Bronchial epithelial cell (primary cell): ENCODE data around the gene PPP6R1. TPM values are rescaled to one million over a fixed set of nuclear protein-coding genes. Genes with fewer than 3 reads are reported as not detected.

Experiments used
- DNase-seq: peaks from one replicate; pipeline ENCODE4 v3.0.0-alpha.2; 2010; ENCODE audit warnings: low read depth
- FAIRE-seq: peaks from 2 replicates; lab custom pipeline; 2011; peaks lifted over from hg19 to GRCh38; lab: Jason Lieb, UNC
- H3K27me3 ChIP-seq: 2 replicates; pipeline ENCODE4 v1.5.1; 2011; ENCODE audit warnings: low read length; ENCODE audit not compliant: control insufficient read depth, insufficient read depth
- H3K36me3 ChIP-seq: 2 replicates; pipeline ENCODE4 v1.5.1; 2011; ENCODE audit warnings: low read length; ENCODE audit not compliant: control insufficient read depth, insufficient read depth
- H3K4me3 ChIP-seq: 2 replicates; pipeline ENCODE4 v1.5.1; 2011; ENCODE audit warnings: mild to moderate bottlenecking, low read depth, low read length, control low read depth
- total RNA-seq: library from RNA; depleted of rRNA; stranded (reverse); fragments of >200 nt; gene quantifications from 2 replicates; pipeline ENCODE4 v1.2.1, GENCODE V29; 2014
- TF ChIP-seq, protein P1 (sequence below): IDR thresholded peaks from 2 replicates; pipeline ENCODE4 v1.5.1; 2011; ENCODE audit warnings: mild to moderate bottlenecking, moderate library complexity, low read length, control low read depth, inconsistent platforms; ENCODE audit not compliant: insufficient read depth, severe bottlenecking

Gene PPP6R1
- total RNA-seq, 1 donor from 2014 or later: 15.5 TPM

DNA sequence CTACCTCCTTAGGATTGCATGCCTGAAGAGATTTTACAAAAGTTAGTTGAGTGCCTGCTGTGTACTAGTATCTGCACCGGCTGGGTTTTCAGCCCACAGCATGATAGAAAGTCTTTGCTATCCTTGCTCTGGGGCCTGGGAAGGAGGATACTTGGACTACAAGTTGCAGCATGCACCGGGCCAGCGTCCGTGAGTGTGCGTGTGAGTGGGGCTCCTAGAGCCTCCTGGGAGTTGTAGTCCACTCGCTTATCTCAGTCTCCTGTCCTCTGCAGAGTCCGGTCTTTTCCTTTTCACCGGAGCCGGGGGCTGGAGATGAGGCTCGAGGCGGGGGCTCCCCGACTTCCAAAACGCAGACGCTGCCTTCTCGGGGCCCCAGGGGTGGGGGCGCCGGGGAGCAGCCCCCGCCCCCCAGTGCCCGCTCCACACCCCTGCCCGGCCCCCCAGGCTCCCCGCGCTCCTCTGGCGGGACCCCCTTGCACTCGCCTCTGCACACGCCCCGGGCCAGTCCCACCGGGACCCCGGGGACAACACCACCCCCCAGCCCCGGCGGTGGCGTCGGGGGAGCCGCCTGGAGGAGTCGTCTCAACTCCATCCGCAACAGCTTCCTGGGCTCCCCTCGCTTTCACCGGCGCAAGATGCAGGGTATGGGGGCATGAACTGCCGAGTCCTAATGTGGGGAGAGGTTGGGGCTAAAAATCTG, 45.6 kb upstream of the PPP6R1 start:
- Histone ChIP-seq H3K27me3 (no peaks in the 10 kb centered on the region), H3K4me3 (no peak overlapping the region), H3K36me3 (no peaks in the 10 kb centered on the region)
- TF ChIP-seq, protein P1, sequence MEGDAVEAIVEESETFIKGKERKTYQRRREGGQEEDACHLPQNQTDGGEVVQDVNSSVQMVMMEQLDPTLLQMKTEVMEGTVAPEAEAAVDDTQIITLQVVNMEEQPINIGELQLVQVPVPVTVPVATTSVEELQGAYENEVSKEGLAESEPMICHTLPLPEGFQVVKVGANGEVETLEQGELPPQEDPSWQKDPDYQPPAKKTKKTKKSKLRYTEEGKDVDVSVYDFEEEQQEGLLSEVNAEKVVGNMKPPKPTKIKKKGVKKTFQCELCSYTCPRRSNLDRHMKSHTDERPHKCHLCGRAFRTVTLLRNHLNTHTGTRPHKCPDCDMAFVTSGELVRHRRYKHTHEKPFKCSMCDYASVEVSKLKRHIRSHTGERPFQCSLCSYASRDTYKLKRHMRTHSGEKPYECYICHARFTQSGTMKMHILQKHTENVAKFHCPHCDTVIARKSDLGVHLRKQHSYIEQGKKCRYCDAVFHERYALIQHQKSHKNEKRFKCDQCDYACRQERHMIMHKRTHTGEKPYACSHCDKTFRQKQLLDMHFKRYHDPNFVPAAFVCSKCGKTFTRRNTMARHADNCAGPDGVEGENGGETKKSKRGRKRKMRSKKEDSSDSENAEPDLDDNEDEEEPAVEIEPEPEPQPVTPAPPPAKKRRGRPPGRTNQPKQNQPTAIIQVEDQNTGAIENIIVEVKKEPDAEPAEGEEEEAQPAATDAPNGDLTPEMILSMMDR: no peak
- FAIRE-seq: no peak
- DNase-seq: peak; percentile 54

DNA sequence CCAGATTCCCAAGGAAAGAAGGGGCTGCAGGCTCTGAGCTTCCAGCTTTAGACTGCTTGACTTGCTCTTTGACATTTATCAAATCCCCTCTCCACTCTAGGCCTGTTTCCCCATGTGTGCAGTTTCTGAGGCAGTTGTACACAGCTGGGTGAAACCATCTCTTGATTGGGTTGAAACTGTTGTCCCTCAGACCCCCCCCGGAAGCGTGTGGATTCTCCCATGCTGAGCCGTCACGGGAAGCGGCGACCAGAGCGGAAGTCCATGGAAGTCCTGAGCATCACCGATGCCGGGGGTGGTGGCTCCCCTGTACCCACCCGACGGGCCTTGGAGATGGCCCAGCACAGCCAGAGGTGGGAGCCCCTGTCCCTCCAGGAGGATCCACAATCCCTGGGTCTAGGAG, 44.7 kb upstream of the PPP6R1 start:
- FAIRE-seq: no peak
- Histone ChIP-seq H3K36me3 (no peaks in the 10 kb centered on the region), H3K27me3 (no peaks in the 10 kb centered on the region), H3K4me3 (no peak overlapping the region)
- TF ChIP-seq, protein P1: no peak
- DNase-seq: no peak

DNA sequence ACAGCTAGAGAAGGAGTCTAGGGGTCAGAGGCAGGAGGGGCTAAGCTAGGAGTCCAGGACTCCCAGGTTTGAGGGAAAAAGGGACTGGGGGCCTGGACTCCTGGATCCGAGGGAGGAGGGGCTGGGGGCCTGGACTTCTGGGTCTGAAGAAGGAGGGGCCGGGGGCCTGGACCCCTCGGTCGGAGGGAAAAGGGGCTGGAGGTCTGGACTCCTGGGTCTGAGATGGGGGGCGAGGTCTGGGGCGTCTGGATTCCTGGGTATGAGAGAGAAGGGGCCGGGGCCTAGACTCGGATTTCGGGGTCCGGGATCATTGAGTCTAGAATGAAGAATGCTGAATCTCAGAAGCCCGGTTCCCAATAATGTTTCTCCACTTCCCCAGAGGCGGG, 43.5 kb upstream of the PPP6R1 start:
- DNase-seq (no peak), FAIRE-seq (no peak)
- no peaks in the 10 kb centered on the region for H3K27me3 ChIP-seq
- H3K4me3 ChIP-seq: peak overlapping the region; percentile 20
- no peaks in the 10 kb centered on the region for H3K36me3 ChIP-seq
- TF ChIP-seq, protein P1: no peak

DNA sequence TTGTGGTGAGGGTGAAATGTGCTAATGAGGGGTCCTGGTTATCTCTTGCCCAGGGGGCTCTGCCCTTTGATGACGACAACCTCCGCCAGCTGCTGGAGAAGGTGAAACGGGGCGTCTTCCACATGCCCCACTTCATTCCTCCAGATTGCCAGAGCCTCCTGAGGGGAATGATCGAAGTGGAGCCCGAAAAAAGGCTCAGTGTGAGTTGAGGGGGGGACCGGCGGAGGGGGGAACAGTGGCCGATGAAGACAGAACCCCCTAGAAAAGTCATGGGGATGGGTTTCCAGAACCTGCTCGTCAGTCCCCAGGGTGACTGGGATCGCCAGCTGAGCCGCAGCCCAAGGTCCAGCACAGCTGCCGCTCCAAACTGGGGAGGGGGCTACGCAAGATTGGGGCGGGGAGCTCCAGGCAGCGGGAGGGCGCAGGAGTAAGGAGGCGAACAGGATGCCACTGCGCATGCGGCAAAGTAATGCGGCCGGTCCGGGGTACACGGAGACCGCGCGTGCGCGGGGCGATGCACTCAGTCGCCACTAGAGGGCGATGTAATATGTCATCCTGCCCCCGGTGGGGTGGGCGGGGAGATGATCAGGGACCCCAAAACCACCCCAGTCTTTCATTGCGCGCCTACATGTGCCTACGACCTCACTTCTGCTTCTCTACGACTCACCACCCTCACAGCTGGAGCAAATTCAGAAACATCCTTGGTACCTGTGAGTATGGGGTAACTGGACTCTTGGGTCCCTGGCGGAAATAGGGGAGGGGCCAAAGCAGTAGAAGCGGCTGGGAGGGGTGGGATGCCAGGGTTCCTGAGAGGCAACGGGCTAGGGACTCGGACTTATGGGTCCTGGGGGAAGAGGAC, 42.9 kb upstream of the PPP6R1 start:
- TF ChIP-seq, protein P1: peak; percentile 96
- no peak for FAIRE-seq
- no peaks in the 10 kb centered on the region for H3K27me3 ChIP-seq
- DNase-seq: peak; percentile 63
- H3K4me3 ChIP-seq: peak overlapping the region; percentile 20
- H3K36me3 ChIP-seq: no peaks in the 10 kb centered on the region

DNA sequence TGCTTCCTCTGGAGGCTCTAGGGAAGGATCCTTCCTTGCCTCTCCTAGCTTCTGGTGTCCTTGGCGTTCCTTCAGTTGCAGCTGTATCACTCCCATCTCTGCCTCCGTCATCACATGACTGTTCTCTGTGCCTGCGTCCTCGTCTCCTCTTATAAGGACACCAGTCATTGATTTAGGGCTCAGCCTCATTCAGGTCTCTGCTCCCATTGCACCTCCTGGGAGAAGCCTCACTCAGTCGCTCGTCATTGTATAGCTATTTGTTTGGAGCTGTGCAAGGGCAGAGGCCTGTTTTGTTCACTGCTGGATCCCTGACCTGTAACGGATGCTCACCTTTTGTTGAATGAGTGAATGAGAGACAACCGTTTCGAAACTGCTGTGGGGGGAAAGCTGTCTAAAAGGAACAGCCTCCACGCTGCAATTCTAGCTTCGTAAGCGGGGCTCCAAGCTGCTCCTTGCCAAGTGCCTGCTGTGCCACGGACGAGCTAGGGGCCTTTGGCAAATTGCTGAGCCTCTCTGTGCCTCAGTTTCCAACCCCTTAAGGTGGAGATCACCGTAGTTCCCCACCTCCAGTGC, 42.2 kb upstream of the PPP6R1 start:
- no peak overlapping the region for H3K4me3 ChIP-seq
- no peaks in the 10 kb centered on the region for H3K36me3 ChIP-seq
- TF ChIP-seq, protein P1: no peak
- no peaks in the 10 kb centered on the region for H3K27me3 ChIP-seq
- FAIRE-seq (no peak), DNase-seq (no peak)
